HG02970 (cell line): ENCODE measurements around the gene SMCO3.
A peak's percentile ranks its signal among the peaks of the same experiment; 100 is the strongest.
"Not testable (repeated sequence)": the region's sequence is repeated elsewhere in the genome, so short reads cannot be mapped to it uniquely, and the experiment has no call there.

Experiments
- ATAC-seq: cut with Tn5 transposase; IDR thresholded peaks from one replicate; pipeline ENCODE4 v1.9.1; 2021; ENCODE audit warnings: mild to moderate bottlenecking, moderate library complexity, moderate number of reproducible peaks; ENCODE audit not compliant: unreplicated experiment, low FRiP score

SMCO3 gene

DNA sequence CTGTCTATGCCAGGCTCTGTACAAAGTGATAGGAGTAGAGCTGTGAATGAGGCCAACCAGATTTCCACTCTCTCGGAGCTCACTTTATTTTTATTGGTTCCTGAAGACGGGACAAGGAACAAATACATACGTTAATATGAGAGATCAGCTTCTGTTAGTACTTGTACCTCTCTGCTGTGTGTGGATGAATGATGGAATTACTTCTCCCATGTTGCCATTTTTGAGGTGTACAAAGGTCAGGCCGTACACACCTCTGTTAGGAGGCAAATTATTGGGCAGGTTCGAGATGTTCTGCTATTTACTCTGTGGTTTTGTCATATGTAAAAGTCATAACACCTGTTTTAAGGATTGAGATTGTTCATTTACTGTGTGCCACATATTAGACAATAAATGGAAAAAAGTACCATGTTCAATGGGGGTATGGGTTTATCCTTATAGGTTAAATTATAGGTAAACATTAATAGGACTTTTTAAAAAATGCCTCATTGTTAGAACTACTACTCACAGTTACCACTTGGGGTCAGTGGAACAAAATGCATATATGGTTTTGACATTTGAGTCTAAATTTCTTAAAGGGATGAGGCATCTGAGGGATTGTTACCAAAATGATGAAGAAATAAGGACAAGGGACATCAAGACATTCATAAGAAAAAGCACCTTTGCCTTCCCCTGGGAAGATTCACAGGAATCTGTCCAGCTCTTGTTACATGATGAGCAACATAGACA, 37.6 kb downstream of the SMCO3 start:
- ATAC-seq, result no peak

DNA sequence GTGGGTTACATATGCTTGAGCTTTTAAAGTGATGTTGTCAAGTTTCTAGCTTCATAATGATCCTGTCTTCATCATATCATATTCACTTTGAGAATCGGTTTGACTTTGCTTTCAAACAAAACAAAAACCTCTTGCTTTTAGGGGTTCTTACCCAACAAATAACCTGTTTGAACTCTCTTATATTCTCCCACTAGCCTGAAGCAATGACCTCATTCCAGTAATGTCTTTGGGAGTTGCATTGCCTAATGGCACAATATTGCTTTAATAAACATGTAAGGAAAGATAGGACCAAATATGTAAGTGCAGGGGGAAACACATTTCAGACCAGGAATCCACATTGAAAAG, 38.4 kb downstream of the SMCO3 start:
- no peak for ATAC-seq

DNA sequence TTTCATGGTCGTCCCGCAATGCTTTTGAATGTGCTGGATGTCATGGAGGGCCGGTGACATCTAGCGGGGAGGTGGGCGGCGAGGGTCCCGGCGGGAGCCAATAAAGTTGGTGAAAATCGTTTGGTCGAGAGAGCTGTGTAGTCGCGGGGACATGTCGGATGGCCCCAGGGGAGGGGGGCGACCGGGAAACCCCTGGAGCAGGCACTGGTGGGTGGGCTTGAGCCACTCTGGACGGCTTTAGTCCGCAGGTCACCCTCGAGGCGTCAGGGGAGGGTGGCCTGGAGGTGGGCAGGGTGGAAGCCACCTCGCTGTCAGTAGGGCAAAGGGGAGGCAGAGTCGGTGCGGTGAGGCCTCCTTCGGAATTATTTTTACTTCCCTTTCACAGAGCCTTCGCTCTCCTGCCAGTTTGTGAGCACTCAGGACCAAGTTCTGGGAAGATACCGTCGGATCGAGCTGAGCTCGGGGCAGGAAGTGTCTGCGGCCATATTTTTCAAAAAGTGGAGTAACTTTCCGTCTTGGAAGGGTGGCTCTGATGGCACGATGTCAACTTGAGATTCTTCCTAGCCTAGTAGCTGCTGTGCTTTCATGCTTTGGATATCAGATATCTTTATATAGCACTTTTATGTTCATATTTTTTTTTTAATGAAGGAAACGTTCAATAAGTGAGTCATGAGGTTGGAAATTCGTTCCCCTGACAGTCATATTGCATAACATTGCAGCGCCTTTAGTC, 38.9 kb downstream of the SMCO3 start:
- no peak for ATAC-seq

DNA sequence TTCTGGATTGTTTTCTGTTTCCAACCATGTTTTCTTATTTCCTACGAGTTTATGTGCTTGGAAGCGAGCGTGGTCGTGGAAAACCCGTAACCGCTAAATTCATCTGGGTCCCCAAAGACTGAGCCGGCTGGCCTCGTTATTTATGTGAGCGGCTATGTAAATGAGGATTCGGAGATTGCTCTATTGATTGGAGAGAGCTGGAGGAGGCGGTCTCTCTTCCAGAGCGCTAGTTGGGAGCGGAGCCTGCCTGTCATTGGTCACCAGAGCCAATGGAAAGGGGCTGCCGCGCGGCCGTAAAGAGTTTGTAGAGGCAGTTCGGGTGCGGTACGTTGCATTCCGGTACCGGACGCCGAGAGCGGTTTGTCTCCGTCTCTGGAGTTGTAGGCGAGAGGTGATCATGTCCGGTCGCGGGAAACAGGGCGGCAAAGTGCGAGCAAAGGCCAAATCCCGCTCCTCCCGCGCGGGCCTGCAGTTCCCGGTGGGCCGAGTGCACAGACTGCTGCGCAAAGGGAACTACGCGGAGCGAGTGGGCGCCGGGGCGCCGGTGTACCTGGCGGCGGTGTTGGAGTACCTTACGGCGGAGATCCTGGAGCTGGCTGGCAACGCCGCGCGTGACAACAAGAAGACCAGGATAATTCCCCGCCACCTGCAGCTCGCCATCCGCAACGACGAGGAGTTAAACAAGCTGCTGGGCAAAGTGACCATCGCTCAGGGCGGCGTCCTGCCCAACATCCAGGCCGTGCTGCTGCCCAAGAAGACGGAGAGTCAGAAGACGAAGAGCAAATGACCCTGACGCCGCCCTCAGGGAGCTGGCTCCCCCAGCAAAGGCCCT, 39.7 kb downstream of the SMCO3 start:
- ATAC-seq, result peak; percentile 47

DNA sequence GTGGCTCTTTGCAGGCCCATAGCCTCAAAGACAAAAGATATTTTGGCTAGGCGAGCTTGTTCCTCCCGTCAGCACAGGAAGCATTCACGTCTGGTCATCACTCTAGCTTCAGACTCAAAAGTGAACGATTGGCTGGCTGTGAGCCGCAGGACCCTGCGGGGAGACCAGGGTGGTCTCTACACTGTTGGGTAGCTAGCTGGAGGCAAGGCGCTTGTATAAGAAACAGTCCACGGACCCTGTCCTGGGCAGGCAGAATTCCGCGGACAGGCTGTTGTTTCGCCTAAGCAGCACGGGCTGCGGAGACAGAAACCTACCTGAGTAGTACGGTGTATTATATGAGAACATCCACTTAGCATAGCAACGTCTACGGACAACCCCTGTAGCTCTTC, 40.3 kb downstream of the SMCO3 start:
- peak; percentile 11 for ATAC-seq

DNA sequence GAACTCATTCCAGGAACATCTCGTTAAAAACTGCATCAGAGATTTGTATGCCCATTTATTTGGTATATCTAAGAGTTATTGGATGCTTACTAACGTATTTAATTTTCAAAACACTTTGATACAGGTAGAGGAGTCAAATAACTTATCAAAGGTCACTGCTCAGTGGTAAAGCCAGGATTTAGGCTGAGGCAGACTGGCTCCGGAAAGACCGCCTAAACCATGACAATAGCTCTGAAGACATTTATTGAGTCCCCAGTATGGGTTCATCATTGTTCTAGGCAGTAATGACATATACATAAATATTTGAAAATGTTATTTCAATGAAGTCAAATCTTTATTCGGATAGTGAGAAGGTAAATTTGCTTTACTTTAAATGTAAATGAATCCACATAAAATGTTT, 41.0 kb downstream of the SMCO3 start:
- no peak for ATAC-seq

DNA sequence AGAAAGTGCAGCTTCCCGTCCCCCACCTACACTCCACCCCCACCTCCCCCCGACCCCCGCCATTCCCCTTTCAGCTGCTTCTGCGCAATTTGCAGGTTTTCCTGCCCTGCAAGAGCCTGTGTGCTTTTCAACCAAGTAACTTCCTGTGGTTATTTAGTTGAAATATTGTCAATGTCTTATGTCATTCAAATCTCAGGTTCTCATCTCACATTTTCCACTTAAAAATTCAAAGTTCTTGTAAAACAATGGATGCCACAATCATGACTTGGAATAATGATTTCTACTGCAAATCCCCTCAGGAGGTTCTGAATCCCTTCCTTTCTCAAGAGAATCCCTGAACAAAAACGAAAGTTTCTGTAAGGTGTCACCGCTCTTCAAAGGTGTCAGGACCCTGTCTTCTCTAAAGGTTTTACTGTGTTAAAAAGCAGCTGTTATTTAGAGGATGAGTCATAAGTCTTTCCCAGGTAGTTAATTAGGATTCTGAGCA, 42.3 kb downstream of the SMCO3 start:
- ATAC-seq, result no peak

DNA sequence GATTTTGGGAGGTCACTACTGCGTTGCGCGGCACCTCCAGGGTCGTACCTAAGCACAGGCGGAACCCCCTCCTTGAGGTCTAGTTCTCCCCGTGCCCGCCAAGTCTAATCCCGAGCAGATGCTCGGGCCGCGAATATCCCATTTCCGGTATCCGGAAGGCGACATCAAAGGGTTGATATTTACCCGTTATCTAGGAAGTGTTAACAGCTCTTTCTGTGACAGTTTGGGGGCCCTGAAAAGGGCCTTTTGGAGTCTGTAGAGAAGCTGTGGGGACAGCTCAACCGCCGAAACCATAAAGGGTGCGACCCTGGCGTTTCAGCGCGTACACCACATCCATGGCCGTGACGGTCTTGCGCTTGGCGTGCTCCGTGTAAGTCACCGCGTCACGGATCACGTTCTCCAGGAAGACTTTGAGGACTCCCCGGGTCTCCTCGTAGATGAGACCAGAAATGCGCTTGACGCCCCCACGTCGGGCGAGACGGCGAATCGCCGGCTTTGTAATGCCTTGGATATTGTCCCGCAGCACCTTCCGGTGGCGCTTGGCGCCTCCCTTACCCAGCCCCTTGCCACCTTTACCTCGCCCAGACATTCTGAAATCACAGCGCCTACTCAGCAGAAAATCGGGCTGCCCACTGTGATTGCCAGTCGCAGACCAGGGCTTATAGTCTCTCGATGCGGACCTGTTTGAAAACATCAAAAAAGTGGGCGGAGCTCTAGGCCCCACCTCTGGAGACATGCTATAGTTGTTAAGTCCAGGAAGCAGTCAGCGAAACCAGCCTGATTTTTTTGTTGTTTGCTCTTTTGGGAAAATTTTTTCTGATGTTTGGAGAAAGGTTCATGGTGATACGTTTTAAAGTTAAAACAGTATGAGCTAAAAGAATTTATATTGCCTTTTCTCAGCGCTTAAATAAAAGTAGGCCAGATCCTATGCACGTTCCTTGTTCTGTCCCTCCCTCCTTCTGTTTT, 43.2 kb downstream of the SMCO3 start:
- peak; percentile 31 for ATAC-seq

DNA sequence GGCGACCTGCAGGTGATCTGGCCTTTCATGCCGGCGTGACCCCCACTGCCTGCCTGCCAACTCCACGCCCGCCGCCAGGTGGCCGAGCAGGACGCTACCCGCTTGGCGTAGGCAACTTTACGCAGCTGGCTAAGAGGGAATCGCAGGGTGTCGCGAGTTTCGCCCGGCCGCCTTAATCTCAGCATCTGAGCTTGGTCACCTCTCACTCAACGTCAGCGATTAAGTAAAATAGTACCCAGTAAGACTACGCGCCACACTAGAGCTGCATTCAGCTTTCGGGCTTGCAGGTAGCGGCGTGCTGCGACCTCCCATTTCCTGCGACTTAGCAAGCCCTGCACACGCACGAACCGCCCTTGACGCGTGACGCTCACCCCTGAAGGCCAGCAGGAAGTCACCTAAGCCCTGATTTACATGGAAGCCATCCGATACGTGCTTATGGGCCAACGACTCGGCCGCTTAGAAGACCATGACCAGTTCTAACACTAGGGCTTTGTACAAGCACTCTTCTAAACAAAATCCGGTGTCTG, 44.0 kb downstream of the SMCO3 start:
- ATAC-seq, result peak; percentile 35

DNA sequence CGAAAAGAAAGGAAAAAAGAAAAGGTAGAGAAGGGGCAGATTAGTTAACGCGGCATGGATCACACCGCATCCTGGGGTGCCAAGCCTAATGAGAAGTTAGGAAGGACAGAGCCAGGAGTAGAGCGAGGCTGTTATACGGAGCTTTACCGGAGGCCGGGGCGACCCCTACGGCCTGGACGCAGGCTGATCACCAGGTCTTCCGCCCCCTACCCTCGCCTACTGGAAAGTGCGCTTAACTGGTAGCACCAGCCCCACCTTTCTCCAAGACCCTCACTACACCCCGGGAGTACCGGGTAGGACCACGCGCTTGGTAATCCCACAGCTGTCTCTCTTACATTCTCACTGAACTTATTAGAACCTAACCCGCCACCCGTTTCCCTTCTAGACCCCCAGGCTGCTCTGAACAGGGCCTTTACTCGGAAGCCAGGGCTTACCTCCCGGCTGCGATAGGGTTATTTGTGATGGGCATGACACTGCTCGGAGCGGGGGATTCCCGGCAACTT, 44.5 kb downstream of the SMCO3 start:
- peak; percentile 1 for ATAC-seq

DNA sequence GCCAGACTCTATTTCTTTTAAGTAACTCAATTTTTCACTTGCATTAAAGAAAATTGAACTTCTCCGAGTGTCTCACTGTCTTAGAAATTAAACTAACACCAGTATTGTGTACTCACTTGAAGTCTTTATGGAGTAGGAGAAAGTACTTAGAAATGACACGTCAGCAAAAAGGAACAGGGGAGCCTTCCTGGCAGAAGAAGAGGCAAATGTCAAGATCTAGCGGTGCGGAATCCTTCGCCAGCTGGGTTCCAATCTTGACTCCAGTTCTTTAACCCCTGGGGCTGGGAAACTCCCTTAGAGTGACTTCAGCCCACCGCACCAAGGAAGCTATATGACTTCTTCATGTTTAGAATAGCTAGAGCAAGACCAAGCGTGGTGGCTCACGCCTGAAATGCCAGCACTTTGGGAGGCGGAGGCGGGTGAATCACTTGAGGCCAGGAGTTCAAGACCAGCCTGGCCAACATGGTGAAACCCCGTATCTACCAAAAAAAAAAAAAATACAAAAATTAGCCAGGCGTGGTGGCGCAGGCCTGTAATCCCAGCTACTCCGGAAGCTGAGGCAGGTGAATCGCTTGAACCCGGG, 45.1 kb downstream of the SMCO3 start:
- no peak for ATAC-seq

DNA sequence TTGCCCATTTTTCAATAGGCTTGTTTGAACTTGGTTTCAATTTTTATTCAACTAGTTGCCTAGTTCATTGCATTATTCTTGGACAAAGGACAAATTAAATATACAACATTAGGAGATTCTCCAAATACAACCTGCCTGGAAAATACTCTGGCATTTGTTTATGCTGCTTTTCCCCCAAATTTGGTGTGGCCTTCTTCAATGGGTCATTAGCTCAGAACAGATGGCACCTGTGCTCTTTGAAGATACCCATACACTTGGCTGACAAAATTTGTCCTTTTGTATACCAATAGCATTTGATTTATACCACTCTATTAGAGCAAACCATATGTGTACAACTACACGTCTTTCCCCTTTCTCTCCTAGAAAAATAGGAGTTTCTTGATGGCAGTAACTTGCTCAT, 46.4 kb downstream of the SMCO3 start:
- no peak for ATAC-seq

DNA sequence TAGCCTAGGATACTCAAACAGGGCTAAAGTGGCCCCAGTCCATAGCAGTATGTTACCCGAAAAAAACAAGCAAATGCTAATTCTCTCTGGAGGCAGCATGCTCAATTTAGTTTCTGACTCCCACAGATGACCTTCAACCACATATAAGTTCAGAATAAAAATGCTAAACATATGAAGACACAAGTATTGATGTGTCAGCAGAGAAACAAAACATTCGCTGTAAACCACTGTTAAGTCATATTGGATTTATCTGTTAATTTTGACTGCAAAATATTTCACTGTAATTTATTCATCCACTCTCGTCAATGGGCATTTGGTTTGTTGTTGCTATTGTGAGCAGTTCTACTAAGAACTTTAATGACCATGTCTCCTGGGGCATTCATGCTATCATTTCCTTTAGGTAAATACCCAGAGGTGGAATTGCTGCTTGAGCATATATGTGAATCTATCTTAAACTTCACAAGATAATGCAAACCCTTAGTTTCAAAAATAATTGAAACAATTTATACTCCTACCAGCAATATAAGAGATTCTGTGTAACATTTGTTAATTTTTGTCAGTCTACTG, 47.2 kb downstream of the SMCO3 start:
- ATAC-seq, result no peak

DNA sequence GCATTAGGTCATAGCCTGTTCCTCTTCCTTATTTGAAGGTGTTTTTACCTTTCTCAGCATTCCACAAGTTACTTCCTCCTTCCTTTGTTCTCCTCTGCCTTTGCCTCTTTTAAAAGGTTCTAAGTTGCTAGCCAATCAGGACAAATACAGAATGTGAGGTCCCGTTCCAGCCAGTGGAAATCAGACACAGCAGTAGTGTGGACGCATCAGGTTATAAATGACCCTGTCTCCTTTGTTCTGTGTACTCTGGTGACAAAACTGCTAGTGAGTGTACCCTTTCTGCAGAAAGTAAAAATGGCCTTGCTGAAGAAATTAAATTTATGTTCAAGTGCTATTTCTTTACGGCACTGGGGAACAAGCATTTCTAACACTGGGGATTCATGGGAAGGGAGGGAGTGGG, 48.0 kb downstream of the SMCO3 start:
- not testable (repeated sequence) for ATAC-seq

DNA sequence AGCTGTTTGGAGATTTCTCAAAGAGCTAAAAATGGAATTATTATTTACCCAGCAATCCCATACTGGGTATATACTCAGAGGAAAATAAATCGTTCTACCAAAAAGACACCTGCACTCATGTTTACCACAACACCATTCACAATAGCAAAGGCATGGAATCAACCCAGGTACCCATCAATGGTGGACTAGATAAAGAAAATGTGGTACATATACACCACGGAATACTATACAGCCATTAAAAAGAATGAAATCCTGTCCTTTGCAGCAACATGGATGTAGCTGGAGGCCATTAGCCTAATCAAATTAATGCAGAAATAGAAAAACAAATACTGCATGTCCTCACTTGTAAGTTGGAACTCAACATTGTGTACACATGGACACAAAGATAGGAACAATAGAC, 48.6 kb downstream of the SMCO3 start:
- no peak for ATAC-seq

DNA sequence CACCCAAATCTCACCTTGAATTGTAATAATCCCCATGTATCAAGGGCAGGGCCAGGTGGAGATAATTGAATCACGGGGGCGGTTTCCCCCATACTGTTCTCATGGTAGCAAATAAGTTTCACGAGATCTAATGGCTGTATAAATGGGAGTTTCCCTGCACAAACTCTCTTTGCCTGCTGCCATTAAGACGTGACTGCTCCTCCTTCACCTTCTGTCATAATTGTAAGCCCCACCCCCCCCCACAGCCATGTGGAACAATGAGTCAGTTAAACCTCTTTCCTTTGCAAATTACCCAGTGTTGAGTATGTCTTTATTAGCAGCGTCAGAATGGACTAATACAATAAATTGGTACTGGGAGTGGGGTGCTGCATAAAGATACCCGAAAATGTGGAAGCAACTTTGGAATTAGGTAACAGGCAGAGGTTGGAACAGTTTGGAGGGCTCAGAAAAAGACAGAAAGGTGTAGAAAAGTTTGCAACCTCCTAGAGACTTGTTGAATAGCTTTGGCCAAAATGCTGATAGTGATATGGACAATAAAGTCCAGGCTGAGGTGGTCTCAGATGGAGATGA, 54.2 kb downstream of the SMCO3 start:
- ATAC-seq, result not testable (repeated sequence)

DNA sequence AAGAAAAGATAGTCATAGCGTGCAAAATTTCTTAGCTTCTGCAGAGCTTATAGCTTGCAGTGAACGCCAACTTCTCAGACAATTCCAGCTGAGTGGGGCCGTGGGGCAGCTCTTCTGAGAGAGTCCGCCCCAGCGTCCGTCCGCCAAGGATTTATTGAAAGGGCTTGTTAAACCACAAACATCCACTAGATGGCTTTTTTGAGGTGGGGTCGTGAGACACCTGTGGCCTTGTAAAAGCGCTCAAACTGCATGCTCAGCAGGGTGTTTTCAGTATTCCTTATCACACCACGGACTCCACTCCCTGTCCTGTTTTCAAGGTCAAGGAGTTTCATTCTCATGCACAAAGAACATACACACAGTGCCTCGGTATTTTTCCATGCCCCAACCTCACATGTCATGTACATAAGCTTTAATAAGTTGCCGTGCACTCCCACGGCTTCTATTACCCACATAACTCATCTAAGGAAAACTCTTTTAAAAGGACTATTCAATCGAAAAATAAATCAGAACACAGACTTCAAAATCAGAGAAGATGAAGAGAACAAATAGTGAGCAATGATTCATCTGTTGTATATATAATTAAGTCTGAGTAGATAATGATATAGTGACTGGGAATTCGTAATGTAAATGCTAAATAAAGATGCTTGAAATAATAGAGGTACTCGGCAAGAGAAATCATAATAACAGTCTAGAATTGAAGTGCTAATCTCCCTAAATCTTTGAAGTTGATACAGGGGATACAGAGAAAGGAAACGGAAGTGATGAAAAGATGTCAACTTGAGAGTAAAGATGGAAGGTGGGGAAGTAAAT, 57.4 kb downstream of the SMCO3 start:
- no peak for ATAC-seq
